ENCODE measurements around the gene FGF1. TPM values are rescaled to one million over a fixed set of nuclear protein-coding genes. Genes with fewer than 3 reads are reported as not detected.

The FGF1 gene
- total RNA-seq, 2 experiments from 2014 or later: not detected

DNA sequence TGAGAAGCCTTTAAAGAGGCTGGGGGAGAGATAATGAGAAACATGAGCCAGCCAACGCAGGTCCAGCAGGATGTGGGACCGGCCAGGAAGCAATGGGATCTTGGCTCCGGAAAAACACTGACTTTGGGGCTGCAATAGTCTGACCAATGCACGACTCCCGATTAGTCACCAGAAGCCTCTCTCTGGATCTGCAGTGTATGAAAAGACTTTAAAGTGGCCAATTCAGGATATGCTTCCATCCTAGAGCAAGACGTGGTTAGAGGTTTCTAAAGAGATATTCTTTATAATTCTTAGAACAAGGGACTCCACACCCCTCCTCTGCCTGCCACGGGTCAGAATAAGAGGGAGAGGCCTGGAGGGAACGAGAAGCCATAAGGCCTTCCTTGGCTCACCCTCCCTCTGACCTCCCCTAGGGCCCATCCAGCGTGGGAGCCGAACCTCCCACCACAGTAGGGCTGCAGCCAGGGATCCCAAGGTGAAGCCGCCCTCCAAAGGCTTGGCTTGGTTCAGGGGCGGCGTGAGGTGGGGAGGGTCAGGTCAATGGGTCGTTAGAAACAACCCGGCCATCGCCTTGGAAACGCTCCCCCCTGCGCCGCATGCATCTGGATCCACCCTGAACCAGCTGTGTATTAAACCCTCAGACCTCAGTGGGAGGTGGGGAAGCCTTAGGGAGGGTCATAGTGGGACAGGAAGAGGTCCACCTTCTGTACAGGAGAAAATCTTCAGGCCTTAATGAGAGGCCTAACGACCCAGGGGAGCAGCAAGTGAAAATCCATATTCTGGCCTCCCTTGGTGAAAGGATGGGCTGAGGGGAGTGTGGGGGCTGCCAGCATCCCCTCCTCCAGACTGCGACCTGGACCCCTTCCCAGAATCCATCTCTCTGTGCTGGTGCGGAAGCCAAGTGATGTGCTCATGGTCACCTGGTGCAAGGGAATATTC is 11.1 kb downstream of the FGF1 start:
- Mint-ChIP-seq H3K36me3 (no peaks in the 10 kb centered on the region), H3K27me3 (peaks cover 9% of the 10 kb centered on the region), H3K4me1 (no peaks in the 10 kb centered on the region), H3K4me3 (no peak overlapping the region), H3K9me3 (ENCODE audit: low read depth) (no peaks in the 10 kb centered on the region), H3K27ac (no peak overlapping the region)
- ATAC-seq: no peak
- CTCF ChIA-PET: interaction anchor here (1.7 to 1.8 kb wide), 2 partner anchors 19 to 214 kb away, joined by 3 to 7 read pairs; no protein-coding TSS in a partner anchor
- no peak for DNase-seq

DNA sequence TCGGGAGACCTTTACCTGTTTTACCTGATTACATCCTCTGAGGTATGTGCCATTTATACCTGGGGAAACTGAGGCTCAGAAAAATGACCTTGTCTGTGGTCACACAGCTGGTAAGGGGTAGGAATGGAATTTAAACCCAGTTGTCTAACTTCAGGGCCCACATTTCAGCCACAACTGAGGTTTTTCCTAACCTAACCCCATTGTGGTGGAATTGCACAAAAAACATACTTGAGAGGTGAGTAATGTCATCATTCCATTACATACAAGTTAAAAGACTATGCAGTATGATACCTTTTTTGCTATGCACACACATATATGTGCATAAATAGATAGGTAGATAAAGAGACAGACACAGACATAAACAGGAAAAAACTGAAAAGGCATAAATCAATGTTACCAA is 14.1 kb downstream of the FGF1 start:
- DNase-seq (no peak), ATAC-seq (no peak)
- Mint-ChIP-seq H3K27ac (no peak overlapping the region), H3K27me3 (peaks cover 9% of the 10 kb centered on the region), H3K36me3 (no peaks in the 10 kb centered on the region), H3K9me3 (ENCODE audit: low read depth) (no peaks in the 10 kb centered on the region), H3K4me1 (no peaks in the 10 kb centered on the region), H3K4me3 (no peak overlapping the region)
- CTCF ChIA-PET: interaction anchor here (2.2 kb wide), 1 partner anchor 16 kb away, joined by 8 read pairs; no protein-coding TSS in a partner anchor

DNA sequence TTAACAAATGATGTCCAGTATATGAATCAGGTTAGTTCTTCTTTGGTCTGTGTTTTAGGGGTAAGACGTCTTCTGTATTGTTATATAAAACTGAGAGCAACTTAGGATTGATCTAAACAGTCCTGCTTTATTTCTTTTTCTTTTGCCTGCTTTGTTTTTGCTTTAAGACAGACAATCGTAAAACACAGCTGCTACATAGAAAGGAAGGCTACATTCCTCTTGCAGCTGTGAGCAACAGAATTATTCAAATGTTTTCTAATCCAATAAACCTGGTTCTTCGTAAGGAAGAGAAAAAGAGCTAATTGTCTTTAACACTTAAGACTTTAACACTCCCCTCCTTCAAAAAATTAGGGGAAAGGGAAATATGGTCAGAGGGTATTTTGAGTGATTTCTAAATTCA is 14.6 kb downstream of the FGF1 start:
- H3K9me3 Mint-ChIP-seq (ENCODE audit: low read depth): no peaks in the 10 kb centered on the region
- no peak overlapping the region for H3K4me3 Mint-ChIP-seq
- ATAC-seq: no peak

DNA sequence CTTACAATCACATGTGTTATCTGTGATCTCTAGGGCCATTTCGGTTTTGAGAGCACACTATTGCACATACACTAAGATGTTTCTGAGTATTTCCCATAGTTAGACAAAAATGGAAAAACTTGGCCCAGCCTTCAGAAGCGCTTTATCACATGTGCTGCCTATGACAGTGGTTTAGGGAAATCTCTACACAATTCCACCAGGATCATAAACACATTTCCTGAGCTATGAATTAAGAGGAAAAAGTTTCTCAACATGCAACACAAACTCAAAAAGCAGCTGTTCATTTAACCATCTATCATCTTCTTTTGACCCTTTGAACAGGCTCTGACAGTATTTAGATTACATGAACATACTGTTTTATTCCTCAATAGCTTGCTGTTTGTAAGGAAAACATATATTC is 15.1 kb downstream of the FGF1 start:
- no peak for DNase-seq
- Mint-ChIP-seq H3K4me3 (no peak overlapping the region), H3K4me1 (no peaks in the 10 kb centered on the region), H3K36me3 (no peaks in the 10 kb centered on the region), H3K27ac (no peak overlapping the region), H3K9me3 (ENCODE audit: low read depth) (no peaks in the 10 kb centered on the region), H3K27me3 (peaks cover 2% of the 10 kb centered on the region)
- ATAC-seq: no peak
- CTCF ChIA-PET: interaction anchor here (1.3 to 3.5 kb wide), 3 partner anchors 12 to 28 kb away, joined by 3 to 9 read pairs (median 8); no protein-coding TSS in a partner anchor

More for the DNA sequence above, 14.6 kb downstream of the FGF1 start:
- Mint-ChIP-seq H3K27me3 (peaks cover 4% of the 10 kb centered on the region), H3K4me1 (no peaks in the 10 kb centered on the region), H3K36me3 (no peaks in the 10 kb centered on the region), H3K27ac (no peak overlapping the region)
- no peak for DNase-seq
- CTCF ChIA-PET: interaction anchor here (1.3 to 3.5 kb wide), 3 partner anchors 12 to 27 kb away, joined by 3 to 9 read pairs (median 8); no protein-coding TSS in a partner anchor

DNA sequence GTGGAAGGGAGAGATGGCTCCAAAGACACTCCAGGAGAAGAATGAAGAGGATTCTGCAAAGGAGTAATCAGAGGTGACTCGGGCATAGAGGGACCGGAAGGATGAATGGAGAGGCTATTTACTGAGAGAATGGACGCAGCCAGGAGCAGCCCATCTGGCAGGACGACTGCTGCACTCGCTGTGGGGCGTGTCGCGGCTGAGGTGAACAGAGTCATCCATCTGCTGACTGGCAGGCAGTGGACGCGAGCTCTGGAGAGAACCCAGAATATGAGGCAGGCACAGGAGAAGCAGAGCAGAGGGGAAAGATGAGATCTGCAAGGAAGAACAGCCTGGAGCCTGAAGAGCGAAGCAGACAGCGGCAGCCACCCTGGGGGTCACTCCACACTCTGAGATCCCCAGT is 16.4 kb downstream of the FGF1 start:
- Mint-ChIP-seq H3K27me3 (peaks cover 2% of the 10 kb centered on the region), H3K4me3 (no peak overlapping the region), H3K27ac (no peak overlapping the region), H3K9me3 (ENCODE audit: low read depth) (no peaks in the 10 kb centered on the region), H3K36me3 (no peaks in the 10 kb centered on the region), H3K4me1 (no peaks in the 10 kb centered on the region)
- DNase-seq (no peak), ATAC-seq (no peak)
- CTCF ChIA-PET: interaction anchor here (1.1 to 3.5 kb wide), 3 partner anchors 13 to 44 kb away, joined by 6 to 16 read pairs (median 9); no protein-coding TSS in a partner anchor

DNA sequence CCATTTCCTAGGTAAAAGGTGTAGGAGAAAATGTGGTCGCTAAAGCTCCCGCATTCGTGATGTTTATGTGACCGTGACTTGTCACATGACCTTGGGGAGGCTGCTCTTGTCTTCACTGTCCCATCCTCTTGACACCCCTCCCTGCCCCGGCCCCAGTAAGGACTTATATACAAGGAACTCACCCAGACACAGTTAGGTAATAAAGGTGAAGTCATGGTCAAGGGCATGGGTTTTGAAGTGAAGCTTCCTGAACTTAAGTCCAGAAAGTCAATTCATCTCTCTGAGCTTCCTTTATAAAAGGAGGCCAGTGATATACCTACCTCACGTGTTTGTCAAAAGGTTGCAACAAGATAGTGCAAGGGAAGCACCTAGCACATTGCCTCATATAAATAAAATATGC is 17.6 kb downstream of the FGF1 start:
- CTCF ChIA-PET: interaction anchor here (0.5 to 3.5 kb wide), 4 partner anchors 9 to 45 kb away, joined by 3 to 16 read pairs (median 6); no protein-coding TSS in a partner anchor
- no peak for ATAC-seq
- H3K27ac Mint-ChIP-seq: no peak overlapping the region
- H3K4me1 Mint-ChIP-seq: no peaks in the 10 kb centered on the region
- peaks cover 2% of the 10 kb centered on the region for H3K27me3 Mint-ChIP-seq
- no peaks in the 10 kb centered on the region for H3K9me3 Mint-ChIP-seq (ENCODE audit: low read depth)
- no peak for DNase-seq
- no peak overlapping the region for H3K4me3 Mint-ChIP-seq
- H3K36me3 Mint-ChIP-seq: no peaks in the 10 kb centered on the region

DNA sequence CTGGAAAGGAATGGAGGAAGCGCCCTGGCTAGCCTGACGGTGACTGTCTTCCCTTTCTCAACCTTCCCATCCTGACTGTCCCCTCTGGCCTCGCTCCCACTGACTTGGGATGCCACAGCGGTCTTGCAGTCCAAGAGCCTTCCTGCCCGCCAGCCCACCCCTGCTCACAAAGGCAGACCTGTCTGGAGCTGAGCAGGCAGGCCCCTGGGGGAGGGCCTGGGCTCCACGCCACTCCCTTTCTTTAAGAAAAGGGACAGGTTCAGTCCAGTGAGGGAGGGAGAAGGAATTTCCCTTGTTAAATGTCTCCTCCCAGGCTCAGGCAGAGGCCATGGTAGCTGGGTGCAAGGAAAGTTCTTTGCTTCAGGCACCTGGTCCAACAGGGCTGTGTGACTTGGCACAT is 18.1 kb downstream of the FGF1 start:
- Mint-ChIP-seq H3K4me1 (no peaks in the 10 kb centered on the region), H3K4me3 (no peak overlapping the region), H3K36me3 (no peaks in the 10 kb centered on the region)

DNA sequence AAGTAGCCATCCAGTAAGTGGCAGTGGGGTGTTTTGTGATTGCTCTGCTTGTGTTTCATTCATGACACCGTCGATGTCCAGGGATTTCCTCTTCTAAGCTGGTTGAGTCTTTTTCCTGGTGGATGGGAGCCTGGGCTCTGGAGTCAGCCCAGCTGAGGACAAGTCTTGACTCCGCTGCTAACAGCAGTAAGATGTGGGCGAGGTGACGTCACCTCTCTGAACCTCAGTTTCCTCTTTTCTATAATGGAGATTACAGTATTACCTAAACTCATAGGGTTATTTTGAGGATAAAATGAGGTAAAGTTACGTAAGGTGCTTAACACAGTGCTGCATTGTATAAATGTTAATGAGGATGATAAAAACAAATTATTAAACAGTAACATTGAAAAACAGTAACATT is 21.3 kb downstream of the FGF1 start:
- no peaks in the 10 kb centered on the region for H3K36me3 Mint-ChIP-seq
- no peaks in the 10 kb centered on the region for H3K9me3 Mint-ChIP-seq (ENCODE audit: low read depth)
- no peak overlapping the region for H3K4me3 Mint-ChIP-seq
- ATAC-seq (no peak), DNase-seq (no peak)
- no peaks in the 10 kb centered on the region for H3K4me1 Mint-ChIP-seq
- H3K27ac Mint-ChIP-seq: no peak overlapping the region
- H3K27me3 Mint-ChIP-seq: peaks cover 7% of the 10 kb centered on the region
- CTCF ChIA-PET: interaction anchor here (2.4 kb wide), 1 partner anchor 9 kb away, joined by 8 read pairs; no protein-coding TSS in a partner anchor

More for the DNA sequence above, 18.1 kb downstream of the FGF1 start:
- ATAC-seq (no peak), DNase-seq (no peak)
- Mint-ChIP-seq H3K27ac (no peak overlapping the region), H3K9me3 (ENCODE audit: low read depth) (no peaks in the 10 kb centered on the region), H3K27me3 (peaks cover 5% of the 10 kb centered on the region)
- CTCF ChIA-PET: interaction anchor here (0.5 to 3.5 kb wide), 4 partner anchors 9 to 46 kb away, joined by 3 to 16 read pairs (median 6); no protein-coding TSS in a partner anchor

DNA sequence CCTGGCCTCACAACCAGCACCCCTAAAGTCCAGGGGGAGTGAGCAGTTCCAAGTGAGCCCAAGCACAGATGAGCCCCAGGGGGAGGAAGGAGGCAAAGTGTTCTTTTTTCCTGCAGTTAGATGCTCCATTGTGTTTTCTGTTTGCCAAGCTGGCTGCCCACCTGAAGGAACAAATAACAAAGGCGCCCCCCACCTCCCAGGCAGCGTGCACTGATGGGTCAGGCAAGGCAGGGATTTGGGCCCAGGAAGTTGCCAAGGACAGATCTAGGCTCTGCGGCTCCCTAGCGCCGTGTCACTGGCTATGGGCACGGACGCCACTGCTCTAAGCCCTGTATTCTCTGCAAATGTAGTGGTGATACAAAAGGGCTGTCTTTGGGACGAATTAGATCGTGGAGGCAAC is 21.8 kb downstream of the FGF1 start:
- Mint-ChIP-seq H3K36me3 (no peaks in the 10 kb centered on the region), H3K27ac (no peak overlapping the region), H3K4me1 (no peaks in the 10 kb centered on the region), H3K27me3 (peaks cover 7% of the 10 kb centered on the region), H3K9me3 (ENCODE audit: low read depth) (no peaks in the 10 kb centered on the region), H3K4me3 (no peak overlapping the region)
- CTCF ChIA-PET: interaction anchor here (1.5 kb wide), 1 partner anchor 10 kb away, joined by 4 read pairs; no protein-coding TSS in a partner anchor
- ATAC-seq (no peak), DNase-seq (no peak)

DNA sequence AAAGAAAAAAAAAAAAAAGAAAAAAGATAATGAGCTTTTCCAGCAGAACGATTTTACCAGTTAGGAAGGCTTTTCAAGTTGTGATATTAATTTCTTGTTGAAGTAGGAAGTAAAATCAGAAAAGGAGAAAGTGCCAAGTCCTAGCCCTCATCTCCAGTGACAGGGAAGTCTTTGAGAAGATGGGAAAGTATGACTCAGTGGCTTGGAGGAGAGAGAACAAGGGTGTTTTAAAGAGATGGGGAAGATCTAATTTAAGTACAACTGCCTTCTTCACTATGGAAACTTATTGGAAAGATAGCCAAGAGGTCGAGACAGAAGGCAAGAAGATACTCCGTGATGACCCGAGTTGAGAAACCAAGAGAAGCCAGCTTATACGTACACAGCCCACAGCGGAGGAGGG is 22.6 kb downstream of the FGF1 start:
- no peak for ATAC-seq
- H3K36me3 Mint-ChIP-seq: no peaks in the 10 kb centered on the region
- H3K27me3 Mint-ChIP-seq: peaks cover 9% of the 10 kb centered on the region
- no peaks in the 10 kb centered on the region for H3K9me3 Mint-ChIP-seq (ENCODE audit: low read depth)
- no peak overlapping the region for H3K4me3 Mint-ChIP-seq
- no peaks in the 10 kb centered on the region for H3K4me1 Mint-ChIP-seq
- DNase-seq: no peak
- no peak overlapping the region for H3K27ac Mint-ChIP-seq
- CTCF ChIA-PET: interaction anchor here (1.5 kb wide), 1 partner anchor 9 kb away, joined by 4 read pairs; no protein-coding TSS in a partner anchor

DNA sequence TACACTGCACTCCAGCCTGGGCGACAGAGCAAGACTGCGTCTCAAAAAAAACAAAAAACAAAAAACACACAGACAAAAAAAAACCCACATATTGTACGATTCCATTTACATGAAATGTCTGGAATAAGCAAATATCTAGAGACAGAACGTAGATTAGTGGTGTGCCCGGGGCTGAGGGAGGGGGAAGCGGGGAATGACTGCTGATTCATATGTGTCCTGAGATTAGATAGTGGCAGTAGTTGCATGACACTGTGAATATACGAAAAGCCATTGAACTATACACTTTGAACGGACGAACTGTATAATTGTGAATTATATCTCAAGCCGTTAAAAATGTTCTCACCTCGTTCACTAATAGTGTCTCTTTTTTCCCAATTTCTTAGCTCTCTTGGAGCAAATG is 23.9 kb downstream of the FGF1 start:
- peaks cover 15% of the 10 kb centered on the region for H3K27me3 Mint-ChIP-seq
- CTCF ChIA-PET: interaction anchor here (0.9 kb wide), 1 partner anchor 37 kb away, joined by 4 read pairs; no protein-coding TSS in a partner anchor
- no peaks in the 10 kb centered on the region for H3K9me3 Mint-ChIP-seq (ENCODE audit: low read depth)
- no peak overlapping the region for H3K27ac Mint-ChIP-seq
- H3K4me1 Mint-ChIP-seq: no peaks in the 10 kb centered on the region
- H3K4me3 Mint-ChIP-seq: no peak overlapping the region
- H3K36me3 Mint-ChIP-seq: no peaks in the 10 kb centered on the region
- DNase-seq (no peak), ATAC-seq (no peak)

DNA sequence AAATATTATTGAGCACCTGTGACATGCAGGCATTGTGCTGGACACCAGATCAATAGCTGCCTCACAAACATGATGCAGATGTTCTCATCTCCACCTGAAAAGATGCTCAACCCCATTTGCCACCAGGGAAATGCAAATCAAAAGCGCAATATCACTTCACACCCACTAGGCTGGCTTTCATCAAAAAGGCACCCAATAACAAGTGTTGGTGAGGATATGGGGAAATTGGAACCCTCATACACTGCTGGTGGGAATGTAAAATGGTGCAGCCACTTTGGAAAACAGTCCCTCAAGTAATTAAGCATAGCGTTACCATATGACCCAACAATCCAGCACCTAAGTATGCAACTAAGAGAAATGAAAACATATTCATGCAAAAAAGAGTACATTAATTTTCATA is 24.7 kb downstream of the FGF1 start:
- Mint-ChIP-seq H3K27me3 (peaks cover 18% of the 10 kb centered on the region), H3K9me3 (ENCODE audit: low read depth) (no peaks in the 10 kb centered on the region), H3K4me3 (no peak overlapping the region), H3K36me3 (no peaks in the 10 kb centered on the region), H3K4me1 (no peaks in the 10 kb centered on the region), H3K27ac (no peak overlapping the region)
- DNase-seq (no peak), ATAC-seq (no peak)
- CTCF ChIA-PET: interaction anchor here (3.1 kb wide), 1 partner anchor 37 kb away, joined by 15 read pairs; no protein-coding TSS in a partner anchor

DNA sequence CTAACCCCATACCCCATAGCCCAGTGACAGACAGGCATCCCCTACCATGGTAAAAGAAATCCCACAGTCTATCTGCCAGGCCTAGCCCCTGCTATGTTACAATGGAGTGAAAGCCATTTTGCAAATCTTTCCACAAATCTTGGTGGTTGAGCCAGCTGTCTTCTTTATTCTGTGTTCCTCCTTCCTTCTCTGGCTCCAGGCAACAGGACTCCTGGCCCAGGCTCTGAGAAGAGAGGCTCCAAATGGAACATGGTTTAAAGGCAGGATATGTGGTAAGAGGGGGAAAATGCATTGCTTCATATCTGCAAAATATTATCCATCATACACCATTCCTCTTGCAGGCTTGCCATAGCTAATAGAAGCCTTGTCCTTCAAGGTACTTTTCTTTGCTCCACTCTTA is 25.2 kb downstream of the FGF1 start:
- no peak overlapping the region for H3K27ac Mint-ChIP-seq
- H3K4me1 Mint-ChIP-seq: no peaks in the 10 kb centered on the region
- H3K4me3 Mint-ChIP-seq: no peak overlapping the region
- no peak for DNase-seq
- CTCF ChIA-PET: interaction anchor here (3.1 kb wide), 1 partner anchor 37 kb away, joined by 15 read pairs; no protein-coding TSS in a partner anchor
- no peaks in the 10 kb centered on the region for H3K36me3 Mint-ChIP-seq
- H3K9me3 Mint-ChIP-seq (ENCODE audit: low read depth): no peaks in the 10 kb centered on the region
- H3K27me3 Mint-ChIP-seq: peaks cover 18% of the 10 kb centered on the region
- ATAC-seq: no peak

All from activated CD8-positive, alpha-beta memory T cell treated with anti-CD3 and anti-CD28 coated beads, Interleukin-2, amount 10 ng/mL, durations not matched to agents 7 days and 5 days (primary cell).